ENCODE measurements around the gene BTG1.
"Not testable (repeated sequence)": the region's sequence is repeated elsewhere in the genome, so short reads cannot be mapped to it uniquely, and the experiment has no call there.

BTG1 gene

DNA sequence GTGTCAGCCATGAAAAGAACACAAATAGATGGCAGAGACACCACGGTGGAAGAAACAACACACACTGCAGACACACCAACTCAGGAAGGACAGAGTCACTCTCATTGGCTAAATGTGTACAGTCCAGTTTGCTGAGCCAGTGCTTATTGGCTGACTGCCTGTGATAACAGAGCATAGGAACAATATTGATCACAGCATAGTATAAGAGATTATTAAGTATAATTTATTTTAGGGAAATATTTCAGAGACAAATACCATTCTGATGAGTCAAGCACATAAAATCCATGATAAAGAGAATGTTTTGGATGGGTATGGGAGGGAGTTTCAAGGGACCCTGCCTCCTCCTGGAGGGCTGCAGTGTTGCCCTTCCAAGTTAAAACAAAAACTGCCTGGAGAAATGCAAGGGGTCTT lies 50.9 kb downstream of the BTG1 start:
- no peak for DNase-seq

DNA sequence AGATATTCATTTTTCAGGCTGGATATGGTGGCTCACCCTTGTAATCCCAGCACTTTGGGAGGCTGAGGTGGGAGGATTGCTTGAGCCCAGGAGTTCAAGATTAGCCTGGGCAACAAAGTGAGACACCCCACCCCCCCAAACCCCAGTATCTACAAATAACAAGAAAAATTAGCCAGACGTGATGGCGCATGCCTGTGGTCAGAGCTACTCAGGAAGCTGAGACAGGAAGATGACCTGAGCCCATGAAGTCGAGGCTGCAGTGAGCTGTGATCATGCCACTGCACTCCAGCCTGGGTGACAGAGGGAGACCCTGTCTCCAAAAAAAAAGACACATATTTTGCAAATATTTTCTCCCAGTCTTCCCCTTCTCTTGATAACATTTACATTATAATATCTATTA lies 51.3 kb downstream of the BTG1 start:
- DNase-seq = not testable (repeated sequence)

Data from stimulated activated CD4-positive, alpha-beta T cell treated with anti-CD3 and anti-CD28 coated beads, Interleukin-15, amount 100 ng/mL, for 24 hours (primary cell).